HG03354 (cell line): ENCODE results near the gene FMO1.
A peak's percentile ranks its signal among the peaks of the same experiment; 100 is the strongest.
"Not testable (repeated sequence)": the region's sequence is repeated elsewhere in the genome, so short reads cannot be mapped to it uniquely, and the experiment has no call there.

Experiments used
- ATAC-seq: cut with Tn5 transposase; IDR thresholded peaks from one replicate; pipeline ENCODE4 v1.9.1; 2021; ENCODE audit warnings: mild to moderate bottlenecking; ENCODE audit not compliant: unreplicated experiment, poor library complexity, severe bottlenecking

Gene FMO1

GRCh38 chr1:171226747-171227370, 21.4 kb upstream of the FMO1 start:
- ATAC-seq, result peak; percentile 92

- ATAC-seq, result no peak
Measured at GRCh38 chr1:171231326-171231725, 17.0 kb upstream of the FMO1 start.

- no peak for ATAC-seq
Measured at GRCh38 chr1:171233183-171233582, 15.1 kb upstream of the FMO1 start.

- ATAC-seq, result not testable (repeated sequence)
Measured at GRCh38 chr1:171236231-171236630, 12.1 kb upstream of the FMO1 start.

GRCh38 chr1:171243878-171244277, 4.4 kb upstream of the FMO1 start:
- no peak for ATAC-seq

- peak; percentile 92 for ATAC-seq
Measured at GRCh38 chr1:171245458-171246064, 2.7 kb upstream of the FMO1 start.

- no peak for ATAC-seq
Measured at GRCh38 chr1:171247501-171247900, 793 bp upstream of the FMO1 start.

GRCh38 chr1:171248841-171249240, 547 bp downstream of the FMO1 start:
- no peak for ATAC-seq

GRCh38 chr1:171250263-171250662, 2.0 kb downstream of the FMO1 start:
- ATAC-seq, result no peak

- ATAC-seq, result peak; percentile 73
Measured at GRCh38 chr1:171251042-171251951, 3.0 kb downstream of the FMO1 start.

- no peak for ATAC-seq
Measured at GRCh38 chr1:171251952-171252300, 3.6 kb downstream of the FMO1 start.

- ATAC-seq, result peak; percentile 89
Measured at GRCh38 chr1:171252482-171252881, 4.2 kb downstream of the FMO1 start.

- no peak for ATAC-seq
Measured at GRCh38 chr1:171254859-171255258, 6.6 kb downstream of the FMO1 start.

GRCh38 chr1:171256940-171257606, 8.8 kb downstream of the FMO1 start:
- ATAC-seq, result no peak

- no peak for ATAC-seq
Measured at GRCh38 chr1:171257607-171258076, 9.3 kb downstream of the FMO1 start.

GRCh38 chr1:171258429-171258828, 10.1 kb downstream of the FMO1 start:
- ATAC-seq, result no peak

- ATAC-seq, result no peak
Measured at GRCh38 chr1:171258943-171259342, 10.6 kb downstream of the FMO1 start.

GRCh38 chr1:171261336-171261735, 13.0 kb downstream of the FMO1 start:
- no peak for ATAC-seq

GRCh38 chr1:171263901-171264300, 15.6 kb downstream of the FMO1 start:
- ATAC-seq, result no peak

- ATAC-seq, result no peak
Measured at GRCh38 chr1:171265686-171266085, 17.4 kb downstream of the FMO1 start.
